ENCODE results near the gene ROPN1B. TPM values are rescaled to one million over a fixed set of nuclear protein-coding genes. Genes with fewer than 3 reads are reported as not detected.

ROPN1B gene
- total RNA-seq, 4 donors from 2014 or later = 8.6 to 27.6 (median 14.4) TPM

DNA sequence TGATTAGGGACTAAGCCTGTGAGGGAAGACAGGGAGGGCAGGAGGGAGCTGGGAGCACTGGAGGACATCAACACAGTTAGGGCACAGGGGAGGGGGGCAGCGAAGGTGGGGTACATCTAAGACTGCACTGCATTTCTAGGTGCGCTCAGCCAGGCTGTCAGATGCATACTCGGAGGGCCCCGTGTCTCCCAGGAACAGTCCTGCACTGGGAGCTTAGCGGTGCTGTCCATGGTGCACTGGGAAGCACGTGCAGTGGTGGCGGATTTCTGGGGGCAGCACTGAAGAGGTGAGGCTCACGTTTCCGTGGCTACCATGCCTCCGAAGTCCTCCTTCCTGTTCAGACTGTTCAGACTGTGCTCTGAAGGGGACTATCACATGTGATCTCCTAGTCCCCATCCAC, 54.4 kb downstream of the ROPN1B start:
- no peak for TF ChIP-seq POLR2AphosphoS5 (IDR thresholded peaks at IDR 0.05)
- no peak for TF ChIP-seq EP300 (IDR thresholded peaks at IDR 0.05)
- TF ChIP-seq POLR2A (IDR thresholded peaks at IDR 0.05) = no peak
- TF ChIP-seq, protein P1, sequence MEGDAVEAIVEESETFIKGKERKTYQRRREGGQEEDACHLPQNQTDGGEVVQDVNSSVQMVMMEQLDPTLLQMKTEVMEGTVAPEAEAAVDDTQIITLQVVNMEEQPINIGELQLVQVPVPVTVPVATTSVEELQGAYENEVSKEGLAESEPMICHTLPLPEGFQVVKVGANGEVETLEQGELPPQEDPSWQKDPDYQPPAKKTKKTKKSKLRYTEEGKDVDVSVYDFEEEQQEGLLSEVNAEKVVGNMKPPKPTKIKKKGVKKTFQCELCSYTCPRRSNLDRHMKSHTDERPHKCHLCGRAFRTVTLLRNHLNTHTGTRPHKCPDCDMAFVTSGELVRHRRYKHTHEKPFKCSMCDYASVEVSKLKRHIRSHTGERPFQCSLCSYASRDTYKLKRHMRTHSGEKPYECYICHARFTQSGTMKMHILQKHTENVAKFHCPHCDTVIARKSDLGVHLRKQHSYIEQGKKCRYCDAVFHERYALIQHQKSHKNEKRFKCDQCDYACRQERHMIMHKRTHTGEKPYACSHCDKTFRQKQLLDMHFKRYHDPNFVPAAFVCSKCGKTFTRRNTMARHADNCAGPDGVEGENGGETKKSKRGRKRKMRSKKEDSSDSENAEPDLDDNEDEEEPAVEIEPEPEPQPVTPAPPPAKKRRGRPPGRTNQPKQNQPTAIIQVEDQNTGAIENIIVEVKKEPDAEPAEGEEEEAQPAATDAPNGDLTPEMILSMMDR (IDR thresholded peaks at IDR 0.05) = no peak
- no peaks in the 10 kb centered on the region for H3K9me3 ChIP-seq
- no peak overlapping the region for H3K27ac ChIP-seq
- H3K4me3 ChIP-seq = no peak overlapping the region
- no peak for DNase-seq (ENCODE audit: low spot score in 2 of 2)
- peaks cover 29% of the 10 kb centered on the region for H3K36me3 ChIP-seq
- no peaks in the 10 kb centered on the region for H3K27me3 ChIP-seq
- no peaks in the 10 kb centered on the region for H3K4me1 ChIP-seq
- WGBS = 87% methylated on average over 6 of the region's 10 CpGs

DNA sequence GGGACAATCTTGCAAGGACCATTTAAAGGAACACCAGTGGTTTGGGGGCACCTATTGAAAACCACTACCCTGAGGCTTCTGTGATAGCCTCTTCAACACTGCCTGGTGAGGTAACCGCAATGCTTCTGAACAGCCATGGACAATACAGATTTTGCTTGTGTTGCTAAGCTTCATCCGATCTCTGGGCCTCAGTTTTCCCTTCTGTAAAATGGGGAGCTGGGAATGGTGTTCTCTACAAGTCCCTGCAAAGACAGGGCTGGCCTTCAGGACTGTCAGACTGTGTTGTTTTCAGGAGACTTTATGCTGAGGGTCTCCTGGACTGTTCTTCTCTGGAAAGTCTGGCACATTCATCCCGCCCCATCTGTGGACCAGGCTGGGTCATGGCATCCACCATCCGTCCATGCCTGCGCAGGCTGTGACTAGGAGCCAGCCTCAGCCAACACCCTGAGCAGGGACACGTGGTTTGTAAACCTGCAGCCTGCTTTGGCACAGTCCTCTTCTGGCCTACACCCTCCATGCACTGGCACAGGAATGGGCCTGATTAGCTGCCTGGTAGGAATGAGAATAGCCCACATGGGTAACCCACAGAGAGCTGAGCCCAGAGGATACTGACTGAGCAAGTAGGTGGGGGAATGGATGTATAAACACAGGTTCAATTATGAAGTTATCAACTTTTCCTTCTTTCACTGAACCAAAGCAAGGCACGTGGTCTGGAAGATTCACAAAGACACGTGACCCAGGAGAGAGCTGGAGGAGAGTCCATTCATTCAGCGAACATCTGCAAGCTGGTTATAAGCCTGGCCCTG, 55.3 kb downstream of the ROPN1B start:
- H3K36me3 ChIP-seq = peaks cover 38% of the 10 kb centered on the region
- H3K27ac ChIP-seq = no peak overlapping the region
- TF ChIP-seq, protein P1 (IDR thresholded peaks at IDR 0.05) = no peak
- TF ChIP-seq POLR2A (IDR thresholded peaks at IDR 0.05) (no peak), POLR2AphosphoS5 (IDR thresholded peaks at IDR 0.05) (no peak), EP300 (IDR thresholded peaks at IDR 0.05) (no peak)
- H3K4me3 ChIP-seq = no peak overlapping the region
- 67% methylated on average over 9 of the region's 9 CpGs for WGBS
- DNase-seq (ENCODE audit: low spot score in 2 of 2) = no peak
- H3K27me3 ChIP-seq = no peaks in the 10 kb centered on the region
- no peaks in the 10 kb centered on the region for H3K9me3 ChIP-seq
- no peaks in the 10 kb centered on the region for H3K4me1 ChIP-seq

- Histone ChIP-seq H3K4me3 (no peak overlapping the region), H3K9me3 (no peaks in the 10 kb centered on the region), H3K36me3 (peaks cover 40% of the 10 kb centered on the region), H3K4me1 (no peaks in the 10 kb centered on the region), H3K27ac (no peak overlapping the region), H3K27me3 (no peaks in the 10 kb centered on the region)
- TF ChIP-seq POLR2A (IDR thresholded peaks at IDR 0.05) = no peak
- TF ChIP-seq, protein P1 (IDR thresholded peaks at IDR 0.05) = no peak
- no peak for TF ChIP-seq POLR2AphosphoS5 (IDR thresholded peaks at IDR 0.05)
- no peak for TF ChIP-seq EP300 (IDR thresholded peaks at IDR 0.05)
- 81% methylated on average over 13 of the region's 14 CpGs for WGBS
- no peak for DNase-seq (ENCODE audit: low spot score in 2 of 2)
These were observed 56.2 kb downstream of the ROPN1B start for GRCh38 chr3:126025116-126025729.

- 80% methylated on average over 1 of the region's 4 CpGs for WGBS
- H3K27me3 ChIP-seq = no peaks in the 10 kb centered on the region
- H3K9me3 ChIP-seq = no peaks in the 10 kb centered on the region
- peak in 1 of 2 donors; percentile 40 for DNase-seq (ENCODE audit: low spot score in 2 of 2)
- H3K4me3 ChIP-seq = no peak overlapping the region
- peaks cover 40% of the 10 kb centered on the region for H3K36me3 ChIP-seq
- H3K4me1 ChIP-seq = no peaks in the 10 kb centered on the region
- TF ChIP-seq, protein P1 (IDR thresholded peaks at IDR 0.05) = no peak
- TF ChIP-seq POLR2AphosphoS5 (IDR thresholded peaks at IDR 0.05) = no peak
- TF ChIP-seq POLR2A (IDR thresholded peaks at IDR 0.05) = no peak
- TF ChIP-seq EP300 (IDR thresholded peaks at IDR 0.05) = no peak
- no peak overlapping the region for H3K27ac ChIP-seq
These were observed 56.9 kb downstream of the ROPN1B start for GRCh38 chr3:126025862-126026261.

DNA sequence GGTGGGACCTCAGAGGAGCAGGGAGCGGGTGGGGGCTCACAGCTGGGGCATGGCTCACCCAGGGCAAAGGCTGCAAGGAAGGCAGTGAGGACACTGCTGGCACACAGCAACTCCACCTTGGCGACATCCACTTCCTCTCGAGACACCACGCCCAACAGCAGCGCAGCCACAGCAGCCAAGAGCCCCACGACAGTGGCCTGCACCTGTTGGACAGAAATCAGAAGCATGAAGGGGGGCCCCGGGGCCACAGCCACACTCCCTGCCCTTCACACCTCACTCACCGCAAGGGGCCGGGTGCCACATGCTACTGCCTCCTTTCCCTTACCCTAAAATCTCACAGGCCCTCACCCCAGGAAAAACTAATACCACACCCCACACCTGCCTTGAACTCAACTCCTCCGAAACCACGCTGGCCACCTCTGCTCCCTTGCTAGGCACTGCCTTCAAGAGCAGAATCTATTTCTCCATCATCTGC, 57.3 kb downstream of the ROPN1B start:
- Histone ChIP-seq H3K27ac (no peak overlapping the region), H3K9me3 (no peaks in the 10 kb centered on the region), H3K4me3 (no peak overlapping the region), H3K36me3 (peaks cover 40% of the 10 kb centered on the region), H3K4me1 (no peaks in the 10 kb centered on the region), H3K27me3 (no peaks in the 10 kb centered on the region)
- TF ChIP-seq, protein P1 (IDR thresholded peaks at IDR 0.05) = no peak
- no peak for TF ChIP-seq POLR2A (IDR thresholded peaks at IDR 0.05)
- TF ChIP-seq EP300 (IDR thresholded peaks at IDR 0.05) = no peak
- TF ChIP-seq POLR2AphosphoS5 (IDR thresholded peaks at IDR 0.05) = no peak
- WGBS = 97% methylated on average over 5 of the region's 11 CpGs
- peak in 1 of 2 donors; percentile 74 for DNase-seq (ENCODE audit: low spot score in 2 of 2)

All from suprapubic skin (tissue), 4 donors.